Endothelial cell of coronary artery (primary cell): ENCODE data around the gene TNFSF11. TPM values are rescaled to one million over a fixed set of nuclear protein-coding genes. Genes with fewer than 3 reads are reported as not detected.

Experiments
- total RNA-seq: library from RNA; depleted of rRNA; stranded (reverse); fragments of >200 nt; gene quantifications from 2 replicates; pipeline ENCODE4 v1.2.3, GENCODE V29; 2014

The TNFSF11 gene, protein sequence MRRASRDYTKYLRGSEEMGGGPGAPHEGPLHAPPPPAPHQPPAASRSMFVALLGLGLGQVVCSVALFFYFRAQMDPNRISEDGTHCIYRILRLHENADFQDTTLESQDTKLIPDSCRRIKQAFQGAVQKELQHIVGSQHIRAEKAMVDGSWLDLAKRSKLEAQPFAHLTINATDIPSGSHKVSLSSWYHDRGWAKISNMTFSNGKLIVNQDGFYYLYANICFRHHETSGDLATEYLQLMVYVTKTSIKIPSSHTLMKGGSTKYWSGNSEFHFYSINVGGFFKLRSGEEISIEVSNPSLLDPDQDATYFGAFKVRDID
- not detected in 2 replicates for total RNA-seq

DNA sequence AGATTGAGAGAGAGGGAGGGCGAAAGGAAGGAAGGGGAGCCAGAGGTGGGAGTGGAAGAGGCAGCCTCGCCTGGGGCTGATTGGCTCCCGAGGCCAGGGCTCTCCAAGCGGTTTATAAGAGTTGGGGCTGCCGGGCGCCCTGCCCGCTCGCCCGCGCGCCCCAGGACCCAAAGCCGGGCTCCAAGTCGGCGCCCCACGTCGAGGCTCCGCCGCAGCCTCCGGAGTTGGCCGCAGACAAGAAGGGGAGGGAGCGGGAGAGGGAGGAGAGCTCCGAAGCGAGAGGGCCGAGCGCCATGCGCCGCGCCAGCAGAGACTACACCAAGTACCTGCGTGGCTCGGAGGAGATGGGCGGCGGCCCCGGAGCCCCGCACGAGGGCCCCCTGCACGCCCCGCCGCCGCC lies at the start of gene TNFSF11:
Gene TNFSF11 (plus strand): TSS at position 142 of the 400 bp plus-strand sequence. CDS start 152 bp downstream, at position 294.

Other genes starting within 250 kb of the TNFSF11 start
- gene FAM216B, start 207.4 kb downstream of the TNFSF11 start, total RNA-seq, result not detected in 2 replicates